ENCODE results near the gene SGSM2.

Gene SGSM2

DNA sequence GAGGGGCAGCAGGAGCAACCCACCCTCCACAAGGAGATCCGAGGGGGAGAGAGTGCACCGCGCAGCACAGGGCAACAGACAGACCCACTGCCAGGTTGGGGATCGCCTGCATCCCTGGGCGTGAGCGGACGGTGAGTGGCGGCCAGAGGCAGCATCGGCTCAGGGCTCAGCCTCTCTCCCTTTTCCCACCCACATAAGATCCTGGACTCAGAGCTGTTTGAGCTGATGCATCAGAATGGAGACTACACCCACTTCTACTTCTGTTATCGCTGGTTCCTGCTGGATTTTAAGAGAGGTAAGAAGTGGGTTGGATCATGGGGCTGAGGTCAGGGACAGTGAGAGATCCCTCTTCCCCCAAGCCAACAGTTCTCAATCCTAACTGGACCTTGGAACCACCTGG lies 40.4 kb downstream of the SGSM2 start:
- Histone ChIP-seq H3K36me3 (ENCODE audit: control insufficient read depth, insufficient read depth, low read length) (peaks cover 10% of the 10 kb centered on the region; the same call in 1 of the 2 replicates), H3K27me3 (ENCODE audit: control insufficient read depth, insufficient read depth, low read length) (no peaks in the 10 kb centered on the region), H3K4me3 (ENCODE audit: low read length) (no peak overlapping the region), H3K4me1 (ENCODE audit: control insufficient read depth, insufficient read depth, low read length) (no peaks in the 10 kb centered on the region), H3K27ac (ENCODE audit: low read length) (no peak overlapping the region), H3K9me3 (ENCODE audit: control insufficient read depth, insufficient read depth, low read length) (no peaks in the 10 kb centered on the region)
- no peak for DNase-seq (ENCODE audit: low read depth, low spot score)
- no CpG with 5 or more reads among the region's 10 CpGs for WGBS (ENCODE audit: insufficient coverage, insufficient read length)

DNA sequence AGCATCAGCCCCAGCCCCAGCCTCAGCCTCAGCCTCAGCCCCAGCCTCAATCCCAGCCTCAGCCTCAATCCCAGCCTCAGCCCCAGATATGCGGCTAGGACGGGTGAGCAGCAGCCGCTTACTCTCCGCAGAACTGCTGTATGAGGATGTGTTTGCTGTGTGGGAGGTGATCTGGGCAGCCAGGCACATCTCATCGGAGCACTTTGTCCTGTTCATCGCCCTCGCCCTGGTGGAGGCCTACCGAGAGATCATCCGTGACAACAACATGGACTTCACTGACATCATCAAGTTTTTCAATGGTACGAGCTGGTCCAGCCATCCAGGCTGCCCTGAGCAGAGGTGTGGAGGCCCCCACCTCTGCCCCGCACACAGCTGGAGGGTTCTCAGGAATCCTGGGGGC lies 41.6 kb downstream of the SGSM2 start:
- DNase-seq (ENCODE audit: low read depth, low spot score) = no peak
- no peaks in the 10 kb centered on the region for H3K4me1 ChIP-seq (ENCODE audit: control insufficient read depth, insufficient read depth, low read length)
- peaks cover 8% of the 10 kb centered on the region; the same call in 1 of the 2 replicates for H3K36me3 ChIP-seq (ENCODE audit: control insufficient read depth, insufficient read depth, low read length)
- H3K27ac ChIP-seq (ENCODE audit: low read length) = no peak overlapping the region
- no CpG with 5 or more reads among the region's 11 CpGs for WGBS (ENCODE audit: insufficient coverage, insufficient read length)
- no peaks in the 10 kb centered on the region for H3K27me3 ChIP-seq (ENCODE audit: control insufficient read depth, insufficient read depth, low read length)
- H3K9me3 ChIP-seq (ENCODE audit: control insufficient read depth, insufficient read depth, low read length) = no peaks in the 10 kb centered on the region
- no peak overlapping the region for H3K4me3 ChIP-seq (ENCODE audit: low read length)

DNA sequence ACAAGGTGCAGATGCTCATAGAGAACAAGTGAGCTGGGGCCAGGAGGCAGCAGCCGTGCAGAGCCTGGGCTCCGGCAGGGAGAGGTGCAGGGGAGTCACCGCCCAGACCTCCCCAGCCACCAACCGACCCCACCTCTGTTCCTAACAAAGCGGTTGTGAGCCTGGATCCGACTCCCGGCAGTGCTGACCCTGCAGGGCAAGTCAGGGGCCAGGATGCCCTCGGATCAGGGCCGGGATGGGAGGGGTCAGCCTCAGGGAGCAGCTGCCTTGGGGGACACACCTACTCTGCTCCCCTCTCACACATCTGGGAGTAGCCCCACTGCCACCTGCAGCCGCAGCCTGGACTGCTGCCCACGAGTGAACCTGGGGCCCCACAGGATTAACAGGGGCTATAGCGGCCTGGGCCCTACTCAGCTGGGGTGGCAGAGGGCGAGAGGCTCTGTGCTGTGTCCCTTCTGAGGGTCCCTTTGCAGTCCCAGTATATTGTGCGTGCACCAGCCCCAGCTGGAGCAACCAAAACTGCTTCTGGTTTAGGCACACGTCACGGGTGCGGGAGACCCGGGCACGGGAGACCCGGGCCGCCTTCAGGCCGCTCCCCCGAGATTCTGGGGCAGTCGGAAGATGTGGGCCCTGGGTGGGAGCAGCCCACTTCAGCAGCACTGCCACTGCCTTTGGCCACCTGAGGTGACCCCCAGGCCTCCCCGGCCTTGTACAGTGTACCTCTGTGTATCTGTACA lies 42.4 kb downstream of the SGSM2 start:
- no peaks in the 10 kb centered on the region for H3K4me1 ChIP-seq (ENCODE audit: control insufficient read depth, insufficient read depth, low read length)
- no peak for DNase-seq (ENCODE audit: low read depth, low spot score)
- H3K4me3 ChIP-seq (ENCODE audit: low read length) = no peak overlapping the region
- WGBS (ENCODE audit: insufficient coverage, insufficient read length) = no CpG with 5 or more reads among the region's 25 CpGs
- no peaks in the 10 kb centered on the region for H3K9me3 ChIP-seq (ENCODE audit: control insufficient read depth, insufficient read depth, low read length)
- H3K27me3 ChIP-seq (ENCODE audit: control insufficient read depth, insufficient read depth, low read length) = no peaks in the 10 kb centered on the region
- peaks cover 8% of the 10 kb centered on the region; the same call in 1 of the 2 replicates for H3K36me3 ChIP-seq (ENCODE audit: control insufficient read depth, insufficient read depth, low read length)
- H3K27ac ChIP-seq (ENCODE audit: low read length) = no peak overlapping the region

DNA sequence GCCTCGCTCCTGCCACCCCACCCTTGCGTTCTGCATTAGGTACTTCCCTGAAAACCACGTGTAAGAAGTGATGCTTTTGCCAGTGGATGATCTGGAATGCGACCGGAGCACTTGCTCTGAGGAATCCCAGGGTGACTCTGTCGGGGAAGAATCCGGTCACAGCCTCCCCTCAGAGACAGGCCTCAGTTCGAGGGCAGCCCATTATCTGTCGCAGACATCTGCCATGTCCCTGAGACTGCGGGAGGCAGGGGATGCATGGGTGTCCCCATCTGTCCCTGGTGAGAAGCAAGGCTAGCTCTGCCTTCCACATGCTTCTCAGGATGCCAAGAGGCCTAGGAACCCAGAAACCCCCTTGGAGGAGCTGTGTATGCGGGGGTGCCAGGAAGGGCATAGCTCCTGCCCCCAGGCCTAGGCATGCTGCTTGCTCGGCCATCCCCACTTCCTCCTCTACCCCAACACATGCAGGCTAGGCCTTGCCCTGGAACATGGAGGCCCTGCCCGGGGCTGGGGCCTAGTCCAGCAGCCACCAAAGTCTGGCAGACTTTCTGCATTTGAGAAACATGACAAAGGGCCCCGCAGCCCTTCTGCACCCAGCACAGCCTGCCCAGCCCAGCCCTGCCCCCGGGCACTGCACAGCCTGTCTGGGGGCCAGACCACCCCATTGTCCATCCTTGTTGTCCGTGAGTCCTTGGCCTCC lies 43.1 kb downstream of the SGSM2 start:
- Histone ChIP-seq H3K4me1 (ENCODE audit: control insufficient read depth, insufficient read depth, low read length) (no peaks in the 10 kb centered on the region), H3K4me3 (ENCODE audit: low read length) (no peak overlapping the region), H3K9me3 (ENCODE audit: control insufficient read depth, insufficient read depth, low read length) (no peaks in the 10 kb centered on the region), H3K27me3 (ENCODE audit: control insufficient read depth, insufficient read depth, low read length) (no peaks in the 10 kb centered on the region), H3K36me3 (ENCODE audit: control insufficient read depth, insufficient read depth, low read length) (peaks cover 7% of the 10 kb centered on the region; the same call in 1 of the 2 replicates), H3K27ac (ENCODE audit: low read length) (no peak overlapping the region)
- WGBS (ENCODE audit: insufficient coverage, insufficient read length) = no CpG with 5 or more reads among the region's 16 CpGs
- no peak for DNase-seq (ENCODE audit: low read depth, low spot score)

DNA sequence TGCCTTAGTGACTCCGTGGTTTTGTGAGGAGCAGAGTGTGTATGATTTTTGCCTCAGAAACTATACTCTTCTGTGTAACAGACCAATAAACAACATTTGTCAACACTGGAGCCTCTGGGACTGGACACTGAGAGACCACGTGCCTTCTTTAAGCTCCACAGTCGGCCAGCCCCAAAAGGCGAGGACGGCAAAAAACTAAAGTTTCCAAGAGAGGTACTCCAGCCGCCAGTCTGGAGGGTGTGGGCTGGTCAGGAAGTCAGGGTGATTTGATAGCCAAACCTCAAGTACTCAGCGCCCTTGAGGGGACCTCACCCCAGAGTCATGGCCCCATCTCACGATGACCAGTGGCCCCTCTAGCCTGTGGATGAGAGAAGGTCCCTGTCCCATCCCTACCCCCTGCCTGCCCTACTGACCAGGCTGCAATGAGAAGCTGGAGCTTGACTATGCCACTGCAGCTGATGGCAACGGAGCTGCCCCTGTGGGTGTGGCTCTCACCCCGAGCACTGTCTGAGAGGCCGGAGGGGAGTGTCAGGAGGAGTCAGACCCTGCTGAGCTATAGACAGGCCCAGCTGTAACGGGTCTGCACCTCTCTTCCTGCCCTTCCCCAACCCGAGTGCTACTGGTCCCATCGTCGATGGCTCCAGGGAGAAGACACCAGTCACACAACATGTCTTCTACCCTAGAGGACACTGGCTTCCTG lies 43.8 kb downstream of the SGSM2 start:
- no peaks in the 10 kb centered on the region for H3K9me3 ChIP-seq (ENCODE audit: control insufficient read depth, insufficient read depth, low read length)
- WGBS (ENCODE audit: insufficient coverage, insufficient read length) = no CpG with 5 or more reads among the region's 15 CpGs
- H3K36me3 ChIP-seq (ENCODE audit: control insufficient read depth, insufficient read depth, low read length) = 0 out of 2 replicates have a peak, but pooled peaks cover 5% of the 10 kb centered on the region
- no peak overlapping the region for H3K27ac ChIP-seq (ENCODE audit: low read length)
- DNase-seq (ENCODE audit: low read depth, low spot score) = no peak
- H3K4me3 ChIP-seq (ENCODE audit: low read length) = no peak overlapping the region
- H3K4me1 ChIP-seq (ENCODE audit: control insufficient read depth, insufficient read depth, low read length) = no peaks in the 10 kb centered on the region
- H3K27me3 ChIP-seq (ENCODE audit: control insufficient read depth, insufficient read depth, low read length) = no peaks in the 10 kb centered on the region

DNA sequence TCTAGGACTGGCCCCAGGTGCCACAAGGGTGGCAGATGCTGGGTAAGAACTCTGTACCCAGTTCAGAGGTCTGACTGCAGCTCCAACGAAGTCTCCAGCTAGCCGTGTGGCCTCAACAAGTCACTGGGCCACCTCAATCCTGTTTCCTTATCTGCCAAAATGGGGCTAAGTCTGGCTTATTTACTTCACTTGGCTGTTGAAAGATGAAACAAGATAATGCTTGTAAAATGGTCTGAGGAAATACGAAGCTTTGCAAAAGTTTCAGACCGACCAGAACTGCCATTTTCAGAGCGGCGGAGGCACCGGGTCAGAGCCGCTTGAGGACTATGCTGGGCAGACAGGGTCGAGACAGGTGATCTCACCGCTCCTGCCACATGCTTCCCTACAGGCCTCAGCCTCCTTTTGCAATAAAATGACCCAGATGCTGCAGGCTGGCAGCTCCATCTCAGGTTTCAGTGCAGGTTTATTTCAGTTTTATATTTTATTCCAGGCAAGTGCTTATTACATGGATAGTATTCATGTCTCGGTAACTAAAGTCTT lies 46.4 kb downstream of the SGSM2 start:
- no peak overlapping the region for H3K4me3 ChIP-seq (ENCODE audit: low read length)
- no peaks in the 10 kb centered on the region for H3K9me3 ChIP-seq (ENCODE audit: control insufficient read depth, insufficient read depth, low read length)
- DNase-seq (ENCODE audit: low read depth, low spot score) = no peak
- peaks cover 5% of the 10 kb centered on the region for H3K36me3 ChIP-seq (ENCODE audit: control insufficient read depth, insufficient read depth, low read length)
- H3K4me1 ChIP-seq (ENCODE audit: control insufficient read depth, insufficient read depth, low read length) = no peaks in the 10 kb centered on the region
- H3K27ac ChIP-seq (ENCODE audit: low read length) = no peak overlapping the region
- no CpG with 5 or more reads among the region's 11 CpGs for WGBS (ENCODE audit: insufficient coverage, insufficient read length)
- no peaks in the 10 kb centered on the region for H3K27me3 ChIP-seq (ENCODE audit: control insufficient read depth, insufficient read depth, low read length)

DNA sequence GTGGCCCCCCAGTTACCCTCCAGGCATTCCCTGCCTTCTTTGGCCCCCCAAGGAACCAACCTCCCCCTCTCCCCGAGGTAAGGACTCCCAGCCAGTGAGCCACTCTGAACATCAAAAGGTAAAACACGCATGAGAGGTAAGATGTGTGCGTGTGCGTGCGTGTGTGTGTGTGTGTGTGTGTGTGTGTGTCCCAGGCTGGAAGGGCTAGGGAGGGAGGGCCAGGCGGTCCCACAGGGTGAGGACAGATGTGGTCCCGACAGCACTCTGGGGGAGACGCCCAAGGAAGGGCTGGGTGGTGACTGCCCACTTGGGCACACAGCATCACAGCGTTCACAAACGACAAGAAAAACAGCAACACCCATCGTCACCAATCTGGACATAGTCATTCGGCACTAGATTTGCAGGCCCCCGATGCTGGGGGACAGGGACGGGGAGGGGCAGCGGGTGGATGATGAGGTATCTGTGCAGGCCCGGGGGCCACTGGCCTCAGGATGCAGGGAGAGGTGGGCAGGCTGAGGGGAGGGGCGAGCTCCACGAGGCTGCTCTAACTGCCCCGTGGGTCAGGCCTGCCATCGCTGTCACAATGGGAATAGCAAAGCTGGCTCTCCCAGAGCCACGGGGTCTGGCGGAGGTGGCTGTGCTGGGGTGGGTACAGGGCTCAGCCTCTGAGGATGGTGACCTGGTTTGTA lies 47.3 kb downstream of the SGSM2 start:
- no peaks in the 10 kb centered on the region for H3K27me3 ChIP-seq (ENCODE audit: control insufficient read depth, insufficient read depth, low read length)
- no peak overlapping the region for H3K4me3 ChIP-seq (ENCODE audit: low read length)
- H3K36me3 ChIP-seq (ENCODE audit: control insufficient read depth, insufficient read depth, low read length) = peaks cover 5% of the 10 kb centered on the region
- no CpG with 5 or more reads among the region's 22 CpGs for WGBS (ENCODE audit: insufficient coverage, insufficient read length)
- no peak for DNase-seq (ENCODE audit: low read depth, low spot score)
- H3K4me1 ChIP-seq (ENCODE audit: control insufficient read depth, insufficient read depth, low read length) = no peaks in the 10 kb centered on the region
- no peaks in the 10 kb centered on the region for H3K9me3 ChIP-seq (ENCODE audit: control insufficient read depth, insufficient read depth, low read length)
- no peak overlapping the region for H3K27ac ChIP-seq (ENCODE audit: low read length)

DNA sequence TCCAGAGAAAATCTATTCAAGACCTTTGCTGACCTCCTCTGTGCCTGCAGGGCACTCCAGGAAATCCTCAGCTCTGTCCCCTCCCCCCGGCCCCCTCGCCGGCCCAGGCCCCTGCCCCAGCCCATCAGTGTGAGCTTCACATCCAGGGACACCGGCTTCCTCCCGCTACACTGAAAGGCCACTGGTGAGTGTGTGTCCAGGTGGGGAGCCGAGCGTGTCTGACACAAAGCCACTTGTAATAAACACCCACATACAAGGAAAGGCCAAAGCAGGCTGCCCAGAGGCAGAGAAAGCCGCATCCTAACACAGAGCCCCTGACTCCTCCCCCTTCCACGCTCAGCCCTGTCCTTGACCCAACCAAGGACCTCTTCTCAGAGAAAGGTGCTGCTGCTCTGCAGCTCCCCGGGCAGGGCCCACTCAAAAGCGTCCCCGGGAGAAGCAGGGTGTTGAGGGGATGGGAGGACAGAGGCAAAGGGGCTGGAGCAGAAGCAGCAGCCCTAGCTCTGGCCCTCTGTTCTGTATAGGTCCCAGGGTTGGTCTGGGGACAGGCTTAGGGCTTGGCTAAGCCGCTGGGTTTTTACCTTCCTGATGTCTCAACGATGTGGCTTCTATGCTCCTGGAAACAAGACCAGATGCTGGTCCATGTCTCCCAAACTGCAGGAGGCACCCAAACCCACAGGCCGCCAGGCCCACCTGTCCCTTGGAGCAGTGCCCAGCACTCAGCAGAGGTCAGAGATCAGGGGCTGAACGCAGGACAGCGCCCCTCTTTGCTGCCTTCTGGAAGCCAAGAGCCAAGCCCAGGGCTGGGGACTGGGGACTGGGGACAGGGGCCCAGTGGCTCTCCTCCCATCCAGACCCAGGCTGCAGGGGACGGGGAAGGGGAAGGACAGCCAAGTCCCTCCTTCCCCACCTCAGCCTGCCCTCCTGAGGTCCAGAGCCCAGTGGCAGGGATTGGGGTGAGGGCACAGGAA lies 48.2 kb downstream of the SGSM2 start:
- Histone ChIP-seq H3K4me1 (ENCODE audit: control insufficient read depth, insufficient read depth, low read length) (no peaks in the 10 kb centered on the region), H3K36me3 (ENCODE audit: control insufficient read depth, insufficient read depth, low read length) (peaks cover 5% of the 10 kb centered on the region), H3K27ac (ENCODE audit: low read length) (no peak overlapping the region), H3K9me3 (ENCODE audit: control insufficient read depth, insufficient read depth, low read length) (no peaks in the 10 kb centered on the region), H3K4me3 (ENCODE audit: low read length) (no peak overlapping the region), H3K27me3 (ENCODE audit: control insufficient read depth, insufficient read depth, low read length) (no peaks in the 10 kb centered on the region)
- no CpG with 5 or more reads among the region's 18 CpGs for WGBS (ENCODE audit: insufficient coverage, insufficient read length)
- no peak for DNase-seq (ENCODE audit: low read depth, low spot score)

DNA sequence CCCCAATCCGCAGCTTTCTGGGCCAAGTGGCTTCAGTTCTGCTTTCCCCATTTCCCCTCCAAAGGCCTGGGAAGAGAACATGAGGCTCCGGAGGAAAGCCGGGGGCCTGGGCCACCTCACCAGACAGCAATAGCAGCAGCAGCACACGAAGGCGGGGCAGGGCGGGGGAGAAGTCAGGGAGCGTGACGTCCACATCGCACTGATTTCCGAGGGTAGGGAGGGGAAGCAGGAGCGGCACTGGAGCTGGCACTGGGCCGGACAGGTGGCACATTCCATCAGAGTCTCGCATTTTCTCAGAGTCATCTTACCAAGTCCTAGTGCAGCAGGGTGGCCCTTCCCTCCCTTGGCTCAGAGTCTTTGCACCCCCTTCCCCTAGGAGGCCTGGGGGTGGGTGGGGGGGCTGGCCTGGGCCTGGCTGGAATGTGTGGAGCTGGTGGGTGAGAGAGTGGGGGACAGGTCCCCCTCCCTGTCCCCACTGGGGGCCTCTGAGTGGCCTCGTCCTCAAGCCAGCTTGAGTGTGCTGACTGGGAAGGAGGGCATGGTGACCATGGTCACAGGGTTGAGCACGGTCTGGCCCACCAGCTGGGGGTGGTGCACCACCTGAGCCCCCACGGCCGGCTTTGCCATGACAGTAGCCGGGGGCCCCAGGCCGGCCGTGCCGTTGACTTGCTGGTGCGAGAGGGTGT lies 49.2 kb downstream of the SGSM2 start:
- H3K4me1 ChIP-seq (ENCODE audit: control insufficient read depth, insufficient read depth, low read length) = no peaks in the 10 kb centered on the region
- DNase-seq (ENCODE audit: low read depth, low spot score) = no peak
- WGBS (ENCODE audit: insufficient coverage, insufficient read length) = no CpG with 5 or more reads among the region's 22 CpGs
- no peaks in the 10 kb centered on the region for H3K9me3 ChIP-seq (ENCODE audit: control insufficient read depth, insufficient read depth, low read length)
- H3K36me3 ChIP-seq (ENCODE audit: control insufficient read depth, insufficient read depth, low read length) = peaks cover 5% of the 10 kb centered on the region
- H3K4me3 ChIP-seq (ENCODE audit: low read length) = no peak overlapping the region
- H3K27ac ChIP-seq (ENCODE audit: low read length) = no peak overlapping the region
- no peaks in the 10 kb centered on the region for H3K27me3 ChIP-seq (ENCODE audit: control insufficient read depth, insufficient read depth, low read length)

Measured in iPS DF 6.9 (cell line).